ENCODE measurements around the gene ABCG5.

The ABCG5 gene

GRCh38 chr2:43842866-43843226 is 4.2 kb upstream of the ABCG5 start:
- no peak for TF ChIP-seq CTCF (IDR thresholded peaks at IDR 0.05; ENCODE audit: low read length, missing control alignments)
- no peak overlapping the region for H3K4me3 ChIP-seq (replicated peaks; ENCODE audit: low read depth, low read length)
- DNase-seq (ENCODE audit: low read depth): no peak

- no peak for DNase-seq (ENCODE audit: low read depth)
- no peak overlapping the region for H3K4me3 ChIP-seq (replicated peaks; ENCODE audit: low read depth, low read length)
- TF ChIP-seq CTCF (IDR thresholded peaks at IDR 0.05; ENCODE audit: low read length, missing control alignments): no peak
Measured at GRCh38 chr2:43841949-43842865, 3.6 kb upstream of the ABCG5 start.

GRCh38 chr2:43840965-43841364 is 2.3 kb upstream of the ABCG5 start:
- no peak for DNase-seq (ENCODE audit: low read depth)
- no peak overlapping the region for H3K4me3 ChIP-seq (replicated peaks; ENCODE audit: low read depth, low read length)
- no peak for TF ChIP-seq CTCF (IDR thresholded peaks at IDR 0.05; ENCODE audit: low read length, missing control alignments)

GRCh38 chr2:43839776-43840564 is 1.3 kb upstream of the ABCG5 start:
- TF ChIP-seq CTCF (IDR thresholded peaks at IDR 0.05; ENCODE audit: low read length, missing control alignments): no peak
- no peak for DNase-seq (ENCODE audit: low read depth)
- no peak overlapping the region for H3K4me3 ChIP-seq (replicated peaks; ENCODE audit: low read depth, low read length)

GRCh38 chr2:43837831-43838559 is 644 bp downstream of the ABCG5 start:
- no peak for TF ChIP-seq CTCF (IDR thresholded peaks at IDR 0.05; ENCODE audit: low read length, missing control alignments)
- no peak for DNase-seq (ENCODE audit: low read depth)
- no peak overlapping the region for H3K4me3 ChIP-seq (replicated peaks; ENCODE audit: low read depth, low read length)

GRCh38 chr2:43837033-43837432 is 1.6 kb downstream of the ABCG5 start:
- no peak for TF ChIP-seq CTCF (IDR thresholded peaks at IDR 0.05; ENCODE audit: low read length, missing control alignments)
- DNase-seq (ENCODE audit: low read depth): no peak
- H3K4me3 ChIP-seq (replicated peaks; ENCODE audit: low read depth, low read length): no peak overlapping the region
